ENCODE data around the gene TATDN2.

DNA sequence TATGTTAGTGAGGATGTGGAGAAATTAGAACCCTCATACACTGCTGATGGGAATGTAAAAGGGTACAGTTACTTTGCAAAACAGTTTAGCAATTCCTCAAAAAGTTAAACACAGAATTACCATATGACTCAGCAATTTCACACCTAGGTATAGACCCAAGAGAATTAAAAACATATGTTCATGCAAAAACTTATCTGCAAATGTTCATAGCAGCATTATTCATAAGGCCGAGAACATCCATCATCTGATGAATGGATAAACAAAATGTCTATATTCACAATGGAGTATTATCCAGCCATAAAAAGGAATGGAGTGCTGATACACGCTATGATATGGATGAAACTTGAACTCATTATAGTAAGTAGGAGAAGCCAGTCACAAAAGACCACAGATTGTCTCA is 62.3 kb downstream of the TATDN2 start:
- no peak for TF ChIP-seq CTCF (IDR thresholded peaks at IDR 0.05; ENCODE audit: extremely low read depth in 1 of 2, insufficient read depth in 1 of 2, low read depth in 1 of 2, low read length in 2 of 2)
- no peak for TF ChIP-seq FOS (IDR thresholded peaks at IDR 0.05; ENCODE audit: borderline replicate concordance, insufficient read depth, low read length)
- no peak for TF ChIP-seq EZH2 (IDR thresholded peaks at IDR 0.05; ENCODE audit: borderline replicate concordance, low read depth, low read length, severe bottlenecking)
- no peak for TF ChIP-seq POLR2A (IDR thresholded peaks at IDR 0.05; ENCODE audit: low read depth, low read length)
